H1 (cell line): ENCODE results near the gene RANBP17. TPM values are rescaled to one million over a fixed set of nuclear protein-coding genes. Genes with fewer than 3 reads are reported as not detected.

ENCODE experiments used
- CTCF ChIA-PET: fragments of 300-600 bp; sonication (Branson Sonifier 250); formaldehyde crosslinking; loops from one replicate; lab custom pipeline; 2021; ENCODE audit not compliant: partially characterized antibody; lab: Charles Lee
- POLR2A ChIA-PET: fragments of 300-600 bp; sonication (Branson Sonifier 250); formaldehyde crosslinking; loops from one replicate; lab custom pipeline; 2021; ENCODE audit warnings: inconsistent platforms; ENCODE audit not compliant: partially characterized antibody; lab: Charles Lee
- DNase-seq, 2 experiments: peaks; one replicate each; pipeline versions ENCODE4 v3.0.0 to v3.0.0-alpha.2; 2010 to 2022; ENCODE audit warnings: low spot score in 2 of 2, low read depth in 1 of 2, mixed read lengths in 1 of 2
- FAIRE-seq: peaks from 2 replicates; lab custom pipeline; 2011; peaks lifted over from hg19 to GRCh38; lab: Jason Lieb, UNC
- H2AFZ ChIP-seq: 2 replicates; pipeline ENCODE4 v1.8.1; 2012; ENCODE audit warnings: low read length, inconsistent platforms
- H2AK5ac ChIP-seq: 2 replicates; pipeline ENCODE4 v1.6.1; 2013; ENCODE audit warnings: low read depth, low read length
- H2BK120ac ChIP-seq: replicated peaks from 2 replicates; pipeline ENCODE3; 2013; ENCODE audit warnings: low read depth, low read length, inconsistent platforms
- H2BK12ac ChIP-seq: 2 replicates; pipeline ENCODE4 v1.6.1; 2013; ENCODE audit warnings: low read depth, low read length
- H2BK15ac ChIP-seq: 2 replicates; pipeline ENCODE4 v1.6.1; 2013; ENCODE audit warnings: low read length
- H2BK20ac ChIP-seq: 2 replicates; pipeline ENCODE4 v1.6.1; 2013; ENCODE audit warnings: low read length
- H2BK5ac ChIP-seq: 2 replicates; pipeline ENCODE4 v1.6.1; 2013; ENCODE audit warnings: low read depth, low read length
- H3K14ac ChIP-seq: 2 replicates; pipeline ENCODE4 v1.6.1; 2013; ENCODE audit warnings: inconsistent platforms; ENCODE audit not compliant: insufficient read length
- H3K18ac ChIP-seq: 2 replicates; pipeline ENCODE4 v1.6.1; 2013; ENCODE audit warnings: low read length; ENCODE audit errors: extremely low read depth
- H3K23ac ChIP-seq: 2 replicates; pipeline ENCODE4 v1.6.1; 2013; ENCODE audit warnings: inconsistent platforms; ENCODE audit not compliant: insufficient read length
- H3K23me2 ChIP-seq: 2 replicates; pipeline ENCODE4 v1.6.1; 2013; ENCODE audit warnings: low read depth, low read length
- H3K27ac ChIP-seq: 2 replicates; pipeline ENCODE4 v1.6.1; 2011; ENCODE audit warnings: low read depth, low read length, inconsistent platforms
- H3K27me3 ChIP-seq, 4 experiments: replicated peaks in 1 of 4; 1 replicate in 1 of 4; 2 replicates in 3 of 4; pipeline versions ENCODE4 v1.6.1 to v1.8.1; 2011 to 2013; ENCODE audit warnings: low read length in 3 of 4, mild to moderate bottlenecking in 3 of 4, inconsistent platforms in 2 of 4, mixed read lengths in 2 of 4, moderate library complexity in 1 of 4; ENCODE audit not compliant: control insufficient read depth in 3 of 4, insufficient read depth in 3 of 4; ENCODE audit errors: extremely low read depth in 1 of 4
- H3K36me3 ChIP-seq, 4 experiments: 2 replicates each; pipeline versions ENCODE4 v1.6.1 to v1.8.1; 2011 to 2013; ENCODE audit warnings: mild to moderate bottlenecking in 4 of 4, low read length in 3 of 4, moderate library complexity in 2 of 4, control low read depth in 1 of 4, inconsistent platforms in 1 of 4; ENCODE audit not compliant: insufficient read depth in 4 of 4, control insufficient read depth in 2 of 4
- H3K4ac ChIP-seq: replicated peaks from 2 replicates; pipeline ENCODE3; 2013; ENCODE audit warnings: low read length, low read depth, mixed read lengths, inconsistent platforms; ENCODE audit not compliant: insufficient read length
- H3K4me1 ChIP-seq, 4 experiments: replicated peaks in 1 of 4; 1 replicate in 1 of 4; 2 replicates in 3 of 4; pipeline versions ENCODE4 v1.6.1 to v1.8.1; 2011 to 2013; ENCODE audit warnings: low read length in 3 of 4, inconsistent platforms in 2 of 4, mixed read lengths in 1 of 4; ENCODE audit not compliant: insufficient read depth in 4 of 4, control insufficient read depth in 3 of 4
- H3K4me2 ChIP-seq, 2 experiments: 2 replicates each; pipeline versions ENCODE4 v1.6.1 to v1.8.1; 2011 to 2013; ENCODE audit warnings: low read depth in 2 of 2, low read length in 2 of 2, control low read depth in 1 of 2, inconsistent platforms in 1 of 2, mild to moderate bottlenecking in 1 of 2; ENCODE audit not compliant: insufficient read depth in 1 of 2
- H3K4me3 ChIP-seq, 4 experiments: fragments of 200-600, 300-600 bp in 1 of 4; sonication (generic), shearing (Covaris generic), sonication (Bioruptor Twin) in 1 of 4; 2 replicates each; pipeline versions ENCODE4 v1.5.1 to v1.8.1; 2011 to 2016; ENCODE audit warnings: low read length in 4 of 4, low read depth in 3 of 4, control low read depth in 2 of 4, inconsistent platforms in 2 of 4, mild to moderate bottlenecking in 2 of 4, mixed read lengths in 1 of 4, moderate library complexity in 1 of 4; ENCODE audit not compliant: insufficient read depth in 2 of 4; ENCODE audit errors: extremely low read depth in 1 of 4
- H3K56ac ChIP-seq: replicated peaks from 2 replicates; pipeline ENCODE3; 2013; ENCODE audit warnings: low read depth, mild to moderate bottlenecking, mixed read lengths, low read length, inconsistent platforms; ENCODE audit not compliant: insufficient read length
- H3K79me1 ChIP-seq: 2 replicates; pipeline ENCODE4 v1.6.1; 2013; ENCODE audit warnings: low read depth, low read length, control low read depth
- H3K79me2 ChIP-seq, 2 experiments: 2 replicates each; pipeline versions ENCODE4 v1.6.1 to v1.8.1; 2012 to 2013; ENCODE audit warnings: low read length in 2 of 2, mild to moderate bottlenecking in 2 of 2, inconsistent platforms in 1 of 2; ENCODE audit not compliant: insufficient read depth in 2 of 2, control insufficient read depth in 1 of 2
- H3K9ac ChIP-seq, 4 experiments: replicated peaks in 1 of 4; 1 replicate in 1 of 4; 2 replicates in 3 of 4; pipeline versions ENCODE4 v1.6.1 to v1.8.1; 2011 to 2013; ENCODE audit warnings: low read depth in 3 of 4, low read length in 3 of 4, control low read depth in 2 of 4, mild to moderate bottlenecking in 2 of 4, moderate library complexity in 2 of 4, inconsistent platforms in 1 of 4; ENCODE audit errors: extremely low read depth in 1 of 4
- H3K9me3 ChIP-seq, 2 experiments: 2 replicates each; pipeline versions ENCODE4 v1.6.1 to v1.8.1; 2012 to 2013; ENCODE audit warnings: mild to moderate bottlenecking in 2 of 2, moderate library complexity in 2 of 2, control low read depth in 1 of 2, inconsistent platforms in 1 of 2, low read depth in 1 of 2, low read length in 1 of 2, mixed read lengths in 1 of 2; ENCODE audit not compliant: insufficient read depth in 2 of 2
- H4K20me1 ChIP-seq, 2 experiments: replicated peaks in 1 of 2; 2 replicates each; pipeline versions ENCODE3 to v1.8.1; 2011 to 2013; ENCODE audit warnings: inconsistent platforms in 2 of 2, low read length in 2 of 2, mild to moderate bottlenecking in 1 of 2; ENCODE audit not compliant: insufficient read depth in 2 of 2, control insufficient read depth in 1 of 2
- H4K5ac ChIP-seq: 2 replicates; pipeline ENCODE4 v1.6.1; 2013; ENCODE audit warnings: low read length, low read depth, mixed read lengths, inconsistent platforms; ENCODE audit not compliant: insufficient read length
- H4K8ac ChIP-seq: 2 replicates; pipeline ENCODE4 v1.8.0; 2013; ENCODE audit warnings: mild to moderate bottlenecking, moderate library complexity, low read length, inconsistent platforms; ENCODE audit not compliant: insufficient read depth; ENCODE audit errors: extremely low read depth
- H4K91ac ChIP-seq: replicated peaks from 2 replicates; pipeline ENCODE3; 2013; ENCODE audit warnings: low read length, mixed read lengths, inconsistent platforms; ENCODE audit not compliant: insufficient read length
- JUND ChIP-seq: IDR thresholded peaks from 2 replicates; pipeline ENCODE4 v1.6.1; 2011; ENCODE audit warnings: mild to moderate bottlenecking, improper control_type of control experiment, low read length
- WGBS, 2 experiments: shearing (Covaris generic) in 1 of 2; methylation state at CpG; one replicate each; pipeline versions ENCODE4 v1.1.6 to v1.1.7; 2013 to 2015; ENCODE audit warnings: low lambda C conversion rate in 2 of 2, mixed read lengths in 2 of 2, inconsistent platforms in 1 of 2, low coverage in 1 of 2, missing lambda C conversion rate in 1 of 2; ENCODE audit not compliant: insufficient replicate concordance in 2 of 2, insufficient coverage in 1 of 2, insufficient read length in 1 of 2; ENCODE audit errors: extremely low coverage in 1 of 2, missing lambda C conversion rate in 1 of 2; 5-methylcytosine and 5-hydroxymethylcytosine counted together
- polyA plus RNA-seq, 7 experiments: library from polyadenylated mRNA; depleted of rRNA in 3 of 7; stranded (reverse) in 5 of 7; unstranded in 2 of 7; fragments of >200 nt in 5 of 7; fragments of 200-250 nt in 2 of 7; gene quantifications; 1 replicate in 5 of 7; 2 replicates in 1 of 7; 4 replicates in 1 of 7; pipeline versions ENCODE4 v1.2.1 to v1.2.3, GENCODE V29; 2011 to 2013; ENCODE audit warnings: missing spikeins in 2 of 7, mixed read lengths in 2 of 7
- total RNA-seq: library from RNA; stranded (reverse); fragmentation: NEBNext Ultra II Directional; extraction: Animal tissue kit (Norgen Biotek cat#: 25700); gene quantifications from 2 replicates; pipeline ENCODE4 v1.2.1, GENCODE V29; 2021

The RANBP17 gene
- total and polyA plus RNA-seq, 2 of the 8 experiments (the other 6 are each of a cell fraction or from before 2014, with no cell fraction given): 8.6 to 21.3 TPM

GRCh38 chr5:171157276-171157675 is 295.5 kb downstream of the RANBP17 start:
- no peak overlapping the region for H2BK12ac ChIP-seq
- no peak overlapping the region for H3K9ac ChIP-seq
- H3K23ac ChIP-seq: no peak overlapping the region
- no peak overlapping the region for H2BK20ac ChIP-seq
- no peak overlapping the region for H2AK5ac ChIP-seq
- FAIRE-seq: no peak
- H2BK120ac ChIP-seq: no peak overlapping the region
- no peak overlapping the region for H3K4me2 ChIP-seq
- 85% methylated on average over 2 of the region's 2 CpGs; no CpG with 5 or more reads in 1 of the 2 experiments for WGBS, 2 experiments
- no peaks in the 10 kb centered on the region for H3K79me1 ChIP-seq
- DNase-seq: no peak
- H4K8ac ChIP-seq: no peak overlapping the region
- peaks cover 0 to 1% of the 10 kb centered on the region in 2 experiments for H4K20me1 ChIP-seq
- no peak overlapping the region for H4K91ac ChIP-seq
- TF ChIP-seq JUND: no peak
- TF ChIP-seq, all 59 proteins: peak for 0
- Histone ChIP-seq H2BK15ac (no peak overlapping the region), H3K27ac (no peak overlapping the region), H3K79me2 (no peaks in the 10 kb centered on the region), H3K9me3 (no peaks in the 10 kb centered on the region), H3K4me3 (no peak overlapping the region), H3K23me2 (no peaks in the 10 kb centered on the region), H3K18ac (no peak overlapping the region), H2AFZ (no peak overlapping the region), H3K56ac (no peak overlapping the region), H2BK5ac (no peak overlapping the region), H3K4me1 (peaks cover 0 to 2% (median 0%) of the 10 kb centered on the region in 4 experiments; a peak in 1 of 7 replicates), H3K14ac (no peak overlapping the region), H3K36me3 (no peaks in the 10 kb centered on the region), H3K27me3 (no peaks in the 10 kb centered on the region), H4K5ac (no peak overlapping the region), H3K4ac (no peak overlapping the region)
- ChIA-PET POLR2A (no interaction called here), CTCF (interaction anchor here (0.5 to 1.1 kb wide), 4 partner anchors 18 to 413 kb away, joined by 3 to 5 read pairs (median 3); no protein-coding TSS in a partner anchor)
